Fibroblast of skin of right biceps (primary cell): ENCODE data around the gene CCDC120.

ENCODE experiments used
- DNase-seq: peaks from one replicate; pipeline ENCODE4 v3.0.0-alpha.2; 2013

The CCDC120 gene

DNA sequence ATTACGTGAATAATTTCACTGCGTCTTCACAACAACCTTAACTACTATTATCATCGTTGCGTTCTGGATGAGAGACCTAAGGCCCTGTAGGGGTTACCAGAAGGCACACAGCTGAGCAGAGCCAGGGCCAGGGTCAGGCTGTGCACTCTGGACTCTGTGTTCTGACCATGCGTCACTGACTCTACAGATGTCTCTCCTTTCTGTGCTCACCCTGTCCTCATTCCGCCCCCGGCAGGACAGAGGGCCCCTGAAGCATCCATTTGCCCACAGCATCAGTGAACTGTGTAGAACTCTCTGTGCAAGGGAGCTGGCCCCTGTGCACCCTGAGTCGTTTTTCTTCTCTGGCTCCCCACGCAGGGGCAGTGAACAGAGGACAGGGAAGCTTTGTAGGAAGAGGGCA is 43.4 kb downstream of the CCDC120 start:
- DNase-seq = no peak

DNA sequence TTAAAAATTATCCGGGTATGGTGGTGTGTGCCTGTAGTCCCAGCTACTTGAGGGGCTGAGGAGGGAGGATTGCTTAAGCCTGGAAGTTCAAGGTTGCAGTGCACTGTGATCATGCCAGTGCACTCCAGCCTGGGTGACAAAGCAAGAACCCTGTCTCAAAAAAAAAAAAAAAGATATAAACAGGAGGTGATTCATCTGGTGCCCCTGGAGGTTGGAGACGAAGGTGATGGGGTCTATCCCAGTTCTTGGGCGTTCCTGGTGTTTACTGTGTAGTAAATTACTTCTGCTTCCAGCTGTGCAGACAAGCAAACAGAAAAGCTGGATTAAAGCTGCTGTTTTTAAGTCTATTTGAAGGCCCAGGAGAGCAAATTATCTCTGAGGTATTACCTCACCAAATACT is 44.8 kb downstream of the CCDC120 start:
- DNase-seq = no peak

DNA sequence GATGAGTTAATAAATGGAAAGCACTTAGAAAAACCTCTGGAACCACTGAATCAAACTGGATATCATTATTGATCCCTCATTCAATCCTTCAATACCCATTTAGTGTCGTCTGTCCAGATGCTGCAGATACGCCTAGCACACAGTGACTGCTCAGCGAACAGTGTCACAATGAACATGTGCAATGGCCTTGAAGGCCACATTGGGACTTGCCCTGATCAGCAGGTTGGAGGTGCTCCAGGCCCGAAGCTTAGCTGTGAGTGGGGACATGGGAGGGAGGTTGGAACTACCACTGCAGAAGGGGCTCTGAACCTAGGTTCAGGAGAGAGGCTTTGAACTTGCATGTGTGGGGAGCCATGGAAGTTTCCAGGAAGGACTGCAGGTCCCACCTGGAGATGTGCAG is 47.5 kb downstream of the CCDC120 start:
- no peak for DNase-seq

DNA sequence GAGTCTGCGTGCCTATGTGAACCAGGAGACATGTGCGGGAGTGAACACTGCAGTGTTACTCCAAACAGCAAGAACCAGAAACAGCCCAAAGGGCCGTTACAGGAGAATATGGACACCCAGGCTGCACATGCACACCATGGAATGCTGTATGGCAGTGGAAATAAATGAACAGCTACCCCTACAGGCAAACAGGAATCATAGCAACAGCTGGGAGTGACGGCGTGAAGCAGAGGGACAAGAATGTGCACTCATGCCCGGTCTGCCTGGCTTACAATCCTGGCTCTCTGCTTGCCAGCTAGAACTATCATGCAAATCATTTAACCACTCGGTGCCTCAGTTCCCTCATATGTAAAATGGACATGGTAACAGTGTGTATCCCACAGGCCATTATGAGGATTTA is 48.1 kb downstream of the CCDC120 start:
- DNase-seq = peak; percentile 30

DNA sequence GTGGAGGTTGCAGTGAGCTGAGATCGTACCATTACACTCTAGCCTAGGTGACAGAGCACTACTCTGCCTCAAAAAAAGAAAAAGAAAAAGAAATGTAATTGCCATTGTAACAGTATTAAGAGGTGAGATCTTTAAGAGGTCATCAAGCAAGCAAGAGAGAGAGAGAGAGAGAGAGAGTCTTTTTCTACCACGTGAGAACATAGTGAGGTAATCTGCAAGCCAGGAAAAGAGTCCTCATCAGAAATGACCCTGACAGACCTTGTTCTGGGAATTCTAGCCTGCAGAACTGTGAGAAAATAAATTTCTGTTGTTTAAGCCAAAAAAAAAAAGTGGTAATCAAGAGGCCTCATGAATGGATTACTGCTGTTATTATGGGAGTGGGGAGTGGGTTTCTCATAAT is 49.8 kb downstream of the CCDC120 start:
- DNase-seq = no peak

DNA sequence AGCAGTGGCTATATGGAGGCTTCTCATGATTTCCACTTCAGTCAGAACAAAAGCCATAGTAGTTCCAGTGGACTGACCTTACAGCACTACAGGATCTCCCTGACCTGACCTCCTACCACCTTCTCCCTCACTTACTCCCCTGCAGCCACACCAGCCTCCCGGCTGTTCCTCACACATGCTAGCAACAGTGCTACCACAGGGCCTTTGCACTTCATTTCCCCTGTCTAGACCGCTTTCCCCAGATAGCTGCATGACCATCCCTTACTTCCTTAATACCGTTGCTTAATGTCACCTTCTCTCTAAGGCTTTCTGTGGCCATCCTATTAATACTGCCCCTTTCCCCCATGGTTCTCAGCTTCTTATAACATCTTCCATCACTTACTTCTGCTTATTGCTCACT is 51.6 kb downstream of the CCDC120 start:
- no peak for DNase-seq

DNA sequence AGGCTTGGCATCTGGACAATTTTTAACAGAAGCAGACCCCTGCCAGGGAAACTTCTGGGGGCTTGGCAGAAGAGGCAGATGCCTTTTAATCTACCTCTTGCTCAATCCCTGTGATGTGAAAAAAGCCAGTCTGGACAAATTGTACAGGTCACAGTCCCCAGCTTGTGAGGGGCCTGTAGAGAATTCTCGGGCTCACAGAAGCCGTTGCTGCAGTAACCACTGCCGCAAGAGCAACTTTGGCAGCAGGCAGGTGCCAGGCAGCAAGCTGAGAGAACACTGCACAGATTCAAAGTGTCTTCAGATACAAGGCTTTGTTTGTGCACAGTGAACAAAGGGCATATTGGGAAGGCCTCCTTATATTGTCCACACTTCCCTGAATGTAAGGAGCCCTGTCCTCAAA is 53.0 kb downstream of the CCDC120 start:
- DNase-seq = no peak

DNA sequence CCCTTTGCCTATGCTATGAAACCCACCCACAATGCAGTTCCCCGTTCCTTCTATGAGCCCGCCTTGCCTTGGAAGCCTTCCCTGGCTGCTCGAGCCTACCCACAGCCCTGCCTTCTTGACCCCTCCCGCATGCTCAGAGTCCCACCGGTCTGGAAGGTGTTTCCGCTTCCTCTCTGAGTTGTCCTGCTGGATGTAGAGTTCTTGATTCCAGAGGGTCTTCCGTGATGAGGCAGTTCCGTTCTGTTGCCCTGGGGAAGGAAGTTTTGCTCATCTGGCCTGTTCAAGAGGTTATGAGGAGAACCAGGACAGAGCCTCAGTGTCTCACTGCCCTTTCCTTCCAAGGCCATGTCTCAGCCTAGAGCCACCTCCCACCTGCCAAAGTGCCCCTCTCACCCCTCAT is 57.3 kb downstream of the CCDC120 start:
- DNase-seq = no peak

DNA sequence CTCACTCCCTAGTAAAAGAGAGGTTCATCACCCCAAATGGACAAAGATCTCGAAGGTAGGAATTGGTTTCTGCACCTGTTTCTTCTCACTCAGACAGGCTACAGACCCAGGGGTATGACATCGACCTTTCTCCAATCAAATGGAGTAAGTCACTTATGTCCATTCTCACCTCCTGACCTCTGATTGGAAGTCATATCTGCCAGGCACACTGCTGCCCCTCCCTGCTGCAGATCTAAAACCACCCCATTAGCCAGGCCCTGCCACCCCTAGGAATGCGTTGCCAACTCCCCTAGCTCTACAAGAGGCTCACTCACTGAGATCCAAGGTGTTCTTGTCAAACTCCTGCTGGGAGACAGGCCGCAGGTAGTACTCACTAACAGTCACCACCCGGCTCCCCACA is 57.9 kb downstream of the CCDC120 start:
- DNase-seq = no peak

DNA sequence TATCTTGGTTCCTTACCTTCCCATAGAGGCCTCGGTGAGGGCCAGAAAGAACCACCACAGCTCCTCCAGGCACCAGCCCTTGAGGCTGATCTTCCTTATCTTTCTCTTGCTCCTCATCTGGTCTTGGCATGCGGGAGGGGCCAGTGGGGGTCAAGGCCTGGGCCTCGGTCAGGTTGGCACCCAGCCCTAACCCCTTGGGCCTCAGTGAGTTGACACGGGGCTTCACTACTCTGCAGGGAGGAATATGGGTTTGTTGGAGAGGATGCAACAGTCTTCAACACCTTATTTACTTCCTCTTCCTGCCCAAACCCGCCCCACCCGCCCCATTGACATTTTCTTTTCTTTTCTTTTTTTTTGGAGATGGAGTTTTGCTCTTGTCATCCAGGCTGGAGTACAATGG is 58.8 kb downstream of the CCDC120 start:
- DNase-seq = no peak
